Measurements from ENCODE around the gene MYO16. TPM values are rescaled to one million over a fixed set of nuclear protein-coding genes. Genes with fewer than 3 reads are reported as not detected.
"Not testable (repeated sequence)": the region's sequence is repeated elsewhere in the genome, so short reads cannot be mapped to it uniquely, and the experiment has no call there.

MYO16 gene
- total RNA-seq, 2 experiments from 2014 or later = not detected

DNA sequence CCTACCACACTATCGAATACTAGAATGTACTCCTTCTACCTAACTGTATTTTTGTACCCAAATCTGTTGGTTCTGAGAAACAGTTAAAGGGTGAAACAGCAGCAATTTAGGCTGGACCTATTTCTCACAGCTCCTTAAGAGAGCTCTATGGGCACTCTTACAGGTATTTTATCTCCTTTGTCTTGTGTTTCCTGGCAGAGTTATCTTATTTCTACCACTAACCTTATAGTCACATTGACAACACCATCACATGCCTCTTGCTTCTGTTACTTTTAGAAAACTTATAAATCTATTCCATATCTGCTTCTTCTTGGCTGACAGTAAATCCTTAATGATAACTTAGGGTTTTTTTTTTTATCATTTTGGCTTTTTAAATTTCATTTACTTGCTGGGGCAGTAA lies 130.7 kb downstream of the MYO16 start:
- DNase-seq = no peak
- Mint-ChIP-seq H3K4me1 (ENCODE audit: low read depth) (no peaks in the 10 kb centered on the region), H3K36me3 (ENCODE audit: low read depth) (no peaks in the 10 kb centered on the region), H3K9me3 (no peaks in the 10 kb centered on the region), H3K4me3 (no peak overlapping the region), H3K27me3 (ENCODE audit: low read depth) (no peaks in the 10 kb centered on the region), H3K27ac (no peak overlapping the region)
- intact Hi-C loops (cut with micrococcal nuclease) = no loop called here
- CTCF ChIA-PET = no interaction called here

GRCh38 chr13:108760541-108760940 lies 131.1 kb downstream of the MYO16 start:
- no peak overlapping the region for H3K4me3 Mint-ChIP-seq
- H3K27ac Mint-ChIP-seq = no peak overlapping the region
- CTCF ChIA-PET = no interaction called here
- no peaks in the 10 kb centered on the region for H3K4me1 Mint-ChIP-seq (ENCODE audit: low read depth)
- no peaks in the 10 kb centered on the region for H3K36me3 Mint-ChIP-seq (ENCODE audit: low read depth)
- no peak for DNase-seq
- intact Hi-C loops (cut with micrococcal nuclease) = no loop called here
- H3K27me3 Mint-ChIP-seq (ENCODE audit: low read depth) = peaks cover 2% of the 10 kb centered on the region
- H3K9me3 Mint-ChIP-seq = no peaks in the 10 kb centered on the region

DNA sequence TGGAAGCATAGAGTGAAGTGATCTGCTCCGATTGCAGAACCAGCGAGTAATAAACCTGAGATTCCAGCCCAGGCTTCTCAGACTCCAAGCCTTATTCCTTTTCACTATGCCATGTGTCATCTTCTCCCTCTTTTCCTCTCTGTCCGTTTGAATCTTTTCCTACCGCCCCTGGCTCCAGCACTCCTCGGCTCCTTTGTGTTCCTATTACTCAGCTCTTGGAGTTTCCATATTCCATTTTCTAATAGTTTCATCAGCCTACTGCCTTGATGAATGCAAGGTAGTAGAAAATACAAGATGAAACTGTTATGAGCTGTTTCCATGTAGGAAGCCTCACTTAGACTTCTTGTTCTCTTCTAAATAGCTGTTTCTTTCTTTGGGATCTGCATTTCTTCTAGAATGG lies 138.6 kb downstream of the MYO16 start:
- no peaks in the 10 kb centered on the region for H3K9me3 Mint-ChIP-seq
- H3K4me1 Mint-ChIP-seq (ENCODE audit: low read depth) = no peaks in the 10 kb centered on the region
- H3K36me3 Mint-ChIP-seq (ENCODE audit: low read depth) = no peaks in the 10 kb centered on the region
- H3K4me3 Mint-ChIP-seq = no peak overlapping the region
- CTCF ChIA-PET = interaction anchor here (0.7 kb wide), 1 partner anchor 38 kb away, joined by 4 read pairs; no protein-coding TSS in a partner anchor
- H3K27ac Mint-ChIP-seq = no peak overlapping the region
- intact Hi-C loops (cut with micrococcal nuclease) = no loop called here
- peaks cover 17% of the 10 kb centered on the region for H3K27me3 Mint-ChIP-seq (ENCODE audit: low read depth)
- DNase-seq = no peak

DNA sequence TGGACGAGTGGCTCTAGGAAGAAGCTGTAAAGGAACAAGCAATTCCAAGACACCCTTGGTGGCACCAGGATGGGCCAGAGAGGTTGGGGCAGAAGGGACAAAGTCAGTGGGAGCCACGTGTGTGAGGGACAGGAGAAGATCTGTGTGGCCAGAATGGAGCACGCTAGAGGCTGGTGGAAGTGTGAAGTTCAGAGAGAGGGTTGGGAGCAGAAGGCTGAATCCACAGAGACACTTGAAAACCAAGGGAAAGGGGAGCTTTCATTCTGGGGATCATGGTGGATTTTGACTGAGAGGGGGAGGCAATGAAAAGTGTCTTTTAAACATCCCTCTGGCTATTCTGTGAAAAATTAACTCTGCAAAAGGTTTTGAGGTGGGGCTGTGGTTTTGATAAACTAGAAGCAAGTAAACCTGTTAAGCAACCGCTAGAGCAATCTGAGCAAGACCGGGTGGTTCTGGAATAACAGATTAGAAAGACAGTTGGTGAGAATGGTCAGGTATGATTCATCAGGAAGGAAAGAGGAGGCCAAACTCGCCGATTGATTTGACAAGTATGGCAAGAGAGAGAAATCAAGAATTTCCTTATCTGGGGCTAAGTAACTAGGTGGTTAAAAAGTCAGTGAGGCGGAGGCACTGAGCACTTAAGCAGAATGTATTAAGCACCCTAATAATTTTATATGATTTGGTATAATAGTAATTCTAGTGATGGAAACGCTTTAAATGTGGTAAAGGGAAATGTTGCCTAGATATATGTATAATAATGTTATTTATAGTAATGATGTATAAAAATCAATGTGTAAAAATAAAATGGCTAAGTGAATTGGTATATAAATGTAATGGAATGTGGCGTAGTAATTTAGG lies 140.0 kb downstream of the MYO16 start:
- CTCF ChIA-PET = no interaction called here
- H3K4me1 Mint-ChIP-seq (ENCODE audit: low read depth) = no peaks in the 10 kb centered on the region
- no peaks in the 10 kb centered on the region for H3K36me3 Mint-ChIP-seq (ENCODE audit: low read depth)
- H3K4me3 Mint-ChIP-seq = no peak overlapping the region
- H3K27ac Mint-ChIP-seq = no peak overlapping the region
- no peaks in the 10 kb centered on the region for H3K9me3 Mint-ChIP-seq
- peaks cover 17% of the 10 kb centered on the region for H3K27me3 Mint-ChIP-seq (ENCODE audit: low read depth)
- no peak for DNase-seq
- intact Hi-C loops (cut with micrococcal nuclease) = no loop called here

DNA sequence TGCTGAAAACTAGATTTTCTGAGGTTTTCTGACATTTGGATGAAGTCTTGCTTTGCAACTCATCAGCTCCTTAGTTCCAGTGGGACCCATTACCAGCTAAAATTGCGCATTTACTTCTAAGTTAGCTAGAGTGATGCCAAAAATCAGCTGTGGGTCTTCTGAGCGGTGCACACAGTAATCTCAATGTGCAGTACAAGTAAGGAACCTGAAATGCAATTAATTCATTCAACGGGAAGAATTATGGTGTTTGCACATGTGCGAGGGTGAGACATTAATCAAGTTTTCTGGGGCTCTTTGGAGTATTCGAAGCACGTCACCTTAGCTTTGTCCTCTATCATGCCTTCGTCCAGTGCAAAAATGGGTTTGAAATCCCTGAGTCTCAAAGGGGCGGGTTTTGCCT lies 146.2 kb downstream of the MYO16 start:
- Mint-ChIP-seq H3K27ac (no peak overlapping the region), H3K27me3 (ENCODE audit: low read depth) (peaks cover 8% of the 10 kb centered on the region), H3K4me1 (ENCODE audit: low read depth) (no peaks in the 10 kb centered on the region), H3K4me3 (no peak overlapping the region), H3K36me3 (ENCODE audit: low read depth) (no peaks in the 10 kb centered on the region), H3K9me3 (no peaks in the 10 kb centered on the region)
- no peak for DNase-seq
- intact Hi-C loops (cut with micrococcal nuclease) = no loop called here
- CTCF ChIA-PET = no interaction called here

GRCh38 chr13:108776650-108777049 lies 147.2 kb downstream of the MYO16 start:
- CTCF ChIA-PET = no interaction called here
- Mint-ChIP-seq H3K36me3 (ENCODE audit: low read depth) (no peaks in the 10 kb centered on the region), H3K4me1 (ENCODE audit: low read depth) (no peaks in the 10 kb centered on the region), H3K27ac (no peak overlapping the region), H3K9me3 (no peaks in the 10 kb centered on the region), H3K27me3 (ENCODE audit: low read depth) (peaks cover 8% of the 10 kb centered on the region), H3K4me3 (no peak overlapping the region)
- intact Hi-C loops (cut with micrococcal nuclease) = no loop called here
- no peak for DNase-seq

GRCh38 chr13:108777421-108778420 lies 148.3 kb downstream of the MYO16 start:
- no peaks in the 10 kb centered on the region for H3K36me3 Mint-ChIP-seq (ENCODE audit: low read depth)
- H3K27ac Mint-ChIP-seq = no peak overlapping the region
- intact Hi-C loops (cut with micrococcal nuclease) = no loop called here
- CTCF ChIA-PET = no interaction called here
- H3K9me3 Mint-ChIP-seq = no peaks in the 10 kb centered on the region
- H3K27me3 Mint-ChIP-seq (ENCODE audit: low read depth) = peaks cover 3% of the 10 kb centered on the region
- no peaks in the 10 kb centered on the region for H3K4me1 Mint-ChIP-seq (ENCODE audit: low read depth)
- no peak overlapping the region for H3K4me3 Mint-ChIP-seq
- DNase-seq = no peak

DNA sequence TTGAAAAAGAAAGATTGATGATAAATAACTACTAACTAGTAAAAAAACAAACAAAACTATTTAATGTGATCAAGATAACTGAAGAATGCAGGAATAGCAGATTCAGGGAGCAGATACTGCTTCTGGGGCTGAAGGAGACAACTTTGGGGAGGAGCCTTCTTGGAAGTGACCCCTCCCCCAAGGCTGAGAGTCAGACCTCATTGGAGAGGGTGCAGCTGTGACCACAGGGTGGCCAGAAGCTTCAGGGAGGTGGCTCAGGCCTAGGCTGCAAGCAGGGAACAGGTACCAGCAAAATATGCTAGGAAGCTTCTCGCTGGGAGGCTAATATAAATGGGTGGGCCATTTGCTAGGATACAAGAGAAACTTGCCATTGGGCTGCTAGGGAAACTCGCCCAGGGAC lies 149.9 kb downstream of the MYO16 start:
- no peak overlapping the region for H3K4me3 Mint-ChIP-seq
- peaks cover 3% of the 10 kb centered on the region for H3K27me3 Mint-ChIP-seq (ENCODE audit: low read depth)
- H3K36me3 Mint-ChIP-seq (ENCODE audit: low read depth) = no peaks in the 10 kb centered on the region
- no peak for DNase-seq
- no peaks in the 10 kb centered on the region for H3K9me3 Mint-ChIP-seq
- no peak overlapping the region for H3K27ac Mint-ChIP-seq
- H3K4me1 Mint-ChIP-seq (ENCODE audit: low read depth) = no peaks in the 10 kb centered on the region
- CTCF ChIA-PET = no interaction called here
- intact Hi-C loops (cut with micrococcal nuclease) = no loop called here

GRCh38 chr13:108780706-108781105 lies 151.3 kb downstream of the MYO16 start:
- intact Hi-C loops (cut with micrococcal nuclease) = no loop called here

GRCh38 chr13:108781312-108781711 lies 151.9 kb downstream of the MYO16 start:
- CTCF ChIA-PET = no interaction called here
- Mint-ChIP-seq H3K9me3 (no peaks in the 10 kb centered on the region), H3K27ac (no peak overlapping the region)

More at GRCh38 chr13:108780706-108781105, 151.3 kb downstream of the MYO16 start:
- Mint-ChIP-seq H3K36me3 (ENCODE audit: low read depth) (no peaks in the 10 kb centered on the region), H3K4me1 (ENCODE audit: low read depth) (no peaks in the 10 kb centered on the region), H3K27me3 (ENCODE audit: low read depth) (peaks cover 3% of the 10 kb centered on the region), H3K9me3 (no peaks in the 10 kb centered on the region), H3K27ac (no peak overlapping the region), H3K4me3 (no peak overlapping the region)
- no peak for DNase-seq
- CTCF ChIA-PET = no interaction called here

GRCh38 chr13:108782480-108782879 lies 153.1 kb downstream of the MYO16 start:
- H3K27me3 Mint-ChIP-seq (ENCODE audit: low read depth); intact Hi-C loops (cut with micrococcal nuclease); H3K4me3 Mint-ChIP-seq; H3K36me3 Mint-ChIP-seq (ENCODE audit: low read depth); CTCF ChIA-PET; H3K4me1 Mint-ChIP-seq (ENCODE audit: low read depth); DNase-seq; H3K27ac Mint-ChIP-seq; H3K9me3 Mint-ChIP-seq: not testable (repeated sequence)

More at GRCh38 chr13:108781312-108781711, 151.9 kb downstream of the MYO16 start:
- Mint-ChIP-seq H3K36me3 (ENCODE audit: low read depth) (no peaks in the 10 kb centered on the region), H3K4me1 (ENCODE audit: low read depth) (no peaks in the 10 kb centered on the region), H3K4me3 (no peak overlapping the region), H3K27me3 (ENCODE audit: low read depth) (peaks cover 3% of the 10 kb centered on the region)
- intact Hi-C loops (cut with micrococcal nuclease) = no loop called here
- no peak for DNase-seq

DNA sequence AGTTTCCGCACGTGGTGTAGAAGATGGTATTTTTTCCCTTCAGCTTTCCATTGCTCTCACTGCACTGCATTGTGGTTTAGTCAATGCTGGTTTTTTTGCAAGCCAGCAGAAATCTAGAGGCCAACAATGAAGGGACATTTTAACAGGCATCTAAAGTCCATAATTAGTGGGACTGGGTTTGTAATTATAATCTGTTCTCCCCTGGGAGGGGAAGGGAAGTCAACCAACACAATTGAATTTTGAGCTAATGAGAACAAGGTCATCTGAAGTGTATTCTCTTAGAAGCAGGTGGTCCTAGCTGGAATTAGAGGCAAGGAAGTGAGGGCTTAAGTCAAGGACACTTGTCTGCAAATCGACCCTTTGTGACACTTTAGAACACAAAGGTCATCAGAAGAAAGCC lies 156.4 kb downstream of the MYO16 start:
- Mint-ChIP-seq H3K27me3 (ENCODE audit: low read depth) (peaks cover 7% of the 10 kb centered on the region), H3K4me1 (ENCODE audit: low read depth) (no peaks in the 10 kb centered on the region), H3K4me3 (no peak overlapping the region), H3K27ac (no peak overlapping the region), H3K36me3 (ENCODE audit: low read depth) (no peaks in the 10 kb centered on the region), H3K9me3 (no peaks in the 10 kb centered on the region)
- no peak for DNase-seq
- CTCF ChIA-PET = no interaction called here
- intact Hi-C loops (cut with micrococcal nuclease) = no loop called here
